Stimulated activated CD8-positive, alpha-beta memory T cell treated with anti-CD3 and anti-CD28 coated beads, Interleukin-7, amount 100 ng/mL, for 48 hours (primary cell): ENCODE data around the gene CARMIL3.

Source experiments
- DNase-seq, 2 donors: peaks; one replicate each; pipeline ENCODE4 v3.0.0-alpha.2; 2020; ENCODE audit warnings: low read depth in 1 of 2; ENCODE audit errors: extremely low read depth in 1 of 2

The CARMIL3 gene

DNA sequence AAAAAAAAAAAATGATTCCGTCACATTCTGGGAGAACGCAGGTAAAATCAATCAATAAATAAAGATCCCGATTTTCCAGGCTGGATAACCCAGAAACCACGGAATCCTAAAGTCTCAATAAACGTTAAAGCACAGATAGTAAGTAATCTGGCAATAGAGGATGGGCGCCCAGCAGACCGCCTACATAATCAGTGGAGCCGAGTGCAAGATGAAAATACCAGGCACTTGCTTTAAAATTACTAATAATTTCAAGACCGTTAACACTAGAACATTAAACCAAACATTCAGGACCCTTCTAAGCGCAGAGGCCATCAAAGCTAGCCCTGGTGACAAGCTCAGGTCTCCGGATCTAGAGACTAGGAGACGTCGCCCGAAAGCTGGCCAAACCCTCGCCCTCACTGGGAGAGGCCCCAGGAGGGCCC is 61.6 kb downstream of the CARMIL3 start:
- DNase-seq, result no peak

- DNase-seq, result peak; percentile 67 to 85
These were observed 62.2 kb downstream of the CARMIL3 start for GRCh38 chr14:24113801-24114531.

- peak; percentile 95 to 99 for DNase-seq
These were observed 63.0 kb downstream of the CARMIL3 start, which contains the start of the genes DCAF11 and NRL for GRCh38 chr14:24114532-24115421. Gene DCAF11, plus strand, starts transcription at chr14:24114777. Its CDS starts 818 bp downstream, at chr14:24115595. Gene NRL, minus strand, starts transcription at chr14:24114949. Its CDS starts 32,101 bp downstream, at chr14:24082848.

- DNase-seq, result no peak
These were observed 63.8 kb downstream of the CARMIL3 start for GRCh38 chr14:24115422-24116127.

GRCh38 chr14:24116128-24116814 is 64.5 kb downstream of the CARMIL3 start:
- DNase-seq, result no peak

DNA sequence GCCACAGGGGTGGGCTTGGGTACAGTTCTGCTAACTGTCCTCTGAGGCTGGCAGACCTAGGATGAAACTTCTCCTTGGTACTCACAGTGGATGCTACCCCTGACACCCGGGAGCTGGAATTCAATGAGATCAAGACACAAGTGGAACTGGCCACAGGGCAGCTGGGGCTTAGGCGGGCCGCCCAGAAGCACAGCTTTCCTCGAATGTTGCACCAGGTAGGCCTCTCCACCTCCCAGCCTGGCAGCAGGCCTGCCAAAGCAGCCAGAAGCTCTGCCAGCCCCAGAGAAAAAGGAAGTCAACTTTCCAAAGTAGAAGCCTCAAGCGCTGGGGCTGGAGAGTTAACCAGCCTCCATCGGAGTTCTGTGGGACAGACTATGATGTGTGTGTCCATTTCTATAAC is 65.4 kb downstream of the CARMIL3 start:
- DNase-seq, result no peak
